Measurements from ENCODE around the gene MGAT3. TPM values are rescaled to one million over a fixed set of nuclear protein-coding genes. Genes with fewer than 3 reads are reported as not detected.

MGAT3 gene, protein sequence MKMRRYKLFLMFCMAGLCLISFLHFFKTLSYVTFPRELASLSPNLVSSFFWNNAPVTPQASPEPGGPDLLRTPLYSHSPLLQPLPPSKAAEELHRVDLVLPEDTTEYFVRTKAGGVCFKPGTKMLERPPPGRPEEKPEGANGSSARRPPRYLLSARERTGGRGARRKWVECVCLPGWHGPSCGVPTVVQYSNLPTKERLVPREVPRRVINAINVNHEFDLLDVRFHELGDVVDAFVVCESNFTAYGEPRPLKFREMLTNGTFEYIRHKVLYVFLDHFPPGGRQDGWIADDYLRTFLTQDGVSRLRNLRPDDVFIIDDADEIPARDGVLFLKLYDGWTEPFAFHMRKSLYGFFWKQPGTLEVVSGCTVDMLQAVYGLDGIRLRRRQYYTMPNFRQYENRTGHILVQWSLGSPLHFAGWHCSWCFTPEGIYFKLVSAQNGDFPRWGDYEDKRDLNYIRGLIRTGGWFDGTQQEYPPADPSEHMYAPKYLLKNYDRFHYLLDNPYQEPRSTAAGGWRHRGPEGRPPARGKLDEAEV
- 0.30 to 0.42 TPM (median 0.35 TPM) in 5 replicates for total RNA-seq (2022; extraction: Qiagen RNA extraction; ENCODE audit: low read depth)

DNA sequence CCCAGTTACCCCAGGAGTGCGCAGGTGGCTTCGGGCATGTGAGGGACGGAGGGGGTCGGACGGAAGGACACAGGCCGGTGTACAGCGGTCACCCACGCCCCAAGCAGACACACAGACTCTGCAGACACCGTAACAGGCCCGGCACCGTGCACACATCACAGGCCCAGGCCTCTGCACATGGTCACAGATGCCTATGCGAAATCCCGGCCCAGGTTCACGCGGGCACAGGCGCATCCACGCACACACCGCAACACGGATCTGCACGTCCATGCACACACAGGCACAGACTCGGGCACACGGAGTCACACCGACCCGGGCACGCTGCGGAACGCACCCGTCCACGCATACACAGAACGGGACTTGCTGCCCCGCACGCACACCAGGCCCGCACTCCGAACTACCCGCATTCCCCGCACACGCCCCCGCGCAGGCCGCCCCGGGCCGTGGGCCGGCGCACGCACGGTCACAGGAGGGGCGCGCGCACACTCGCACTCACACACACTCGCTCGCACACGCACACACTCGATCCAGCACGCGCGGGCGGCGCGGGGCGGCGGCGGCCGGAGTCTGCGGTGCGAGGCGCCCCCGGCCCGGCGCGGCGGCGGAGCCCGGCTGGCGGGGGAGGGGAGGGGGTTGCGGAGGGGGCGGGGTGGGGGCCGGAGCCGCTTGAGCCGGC lies at the start of gene MGAT3:
Gene MGAT3, plus strand, starts transcription at position 491 of the 676 bp plus-strand sequence. CDS start 30,336 bp downstream, outside the sequence.

DNA sequence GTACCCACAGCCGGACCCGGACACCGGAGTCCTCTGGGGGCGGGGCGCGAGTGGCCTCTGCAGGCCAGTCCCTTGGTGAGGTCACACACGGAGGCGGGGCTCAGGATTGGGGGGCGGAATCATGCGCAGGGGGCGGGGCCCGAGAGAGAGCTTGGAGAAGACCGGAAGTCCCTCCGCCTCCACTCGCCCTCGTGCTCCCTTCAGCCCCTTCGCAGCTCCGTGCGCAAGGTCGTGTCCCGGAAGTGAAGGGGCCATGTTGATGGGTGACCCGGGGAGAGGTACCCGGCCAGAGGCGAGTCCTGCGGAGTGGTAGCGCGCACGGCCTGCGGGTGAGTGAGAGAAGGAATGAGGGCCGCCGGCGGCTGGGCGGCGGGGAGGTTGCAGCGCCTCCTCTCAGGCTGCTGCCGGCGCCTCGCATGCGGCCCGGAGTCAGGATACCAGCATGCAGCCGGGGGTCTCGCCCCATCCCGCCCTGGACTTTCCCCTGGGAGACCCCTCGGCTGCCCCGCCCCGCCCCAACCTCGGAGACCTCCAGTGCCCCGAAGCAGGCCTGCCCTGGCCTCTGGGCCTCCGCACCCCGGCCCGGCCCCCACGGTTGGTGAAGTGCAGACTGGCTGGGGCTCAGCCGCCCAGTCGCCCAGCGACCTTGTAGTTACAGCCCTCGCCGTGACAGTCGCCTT lies 45.4 kb downstream of the MGAT3 start, which contains the start of gene MIEF1:
Gene MIEF1, plus strand, starts transcription at position 182 of the 680 bp plus-strand sequence. CDS start 9,005 bp downstream, outside the sequence.

DNA sequence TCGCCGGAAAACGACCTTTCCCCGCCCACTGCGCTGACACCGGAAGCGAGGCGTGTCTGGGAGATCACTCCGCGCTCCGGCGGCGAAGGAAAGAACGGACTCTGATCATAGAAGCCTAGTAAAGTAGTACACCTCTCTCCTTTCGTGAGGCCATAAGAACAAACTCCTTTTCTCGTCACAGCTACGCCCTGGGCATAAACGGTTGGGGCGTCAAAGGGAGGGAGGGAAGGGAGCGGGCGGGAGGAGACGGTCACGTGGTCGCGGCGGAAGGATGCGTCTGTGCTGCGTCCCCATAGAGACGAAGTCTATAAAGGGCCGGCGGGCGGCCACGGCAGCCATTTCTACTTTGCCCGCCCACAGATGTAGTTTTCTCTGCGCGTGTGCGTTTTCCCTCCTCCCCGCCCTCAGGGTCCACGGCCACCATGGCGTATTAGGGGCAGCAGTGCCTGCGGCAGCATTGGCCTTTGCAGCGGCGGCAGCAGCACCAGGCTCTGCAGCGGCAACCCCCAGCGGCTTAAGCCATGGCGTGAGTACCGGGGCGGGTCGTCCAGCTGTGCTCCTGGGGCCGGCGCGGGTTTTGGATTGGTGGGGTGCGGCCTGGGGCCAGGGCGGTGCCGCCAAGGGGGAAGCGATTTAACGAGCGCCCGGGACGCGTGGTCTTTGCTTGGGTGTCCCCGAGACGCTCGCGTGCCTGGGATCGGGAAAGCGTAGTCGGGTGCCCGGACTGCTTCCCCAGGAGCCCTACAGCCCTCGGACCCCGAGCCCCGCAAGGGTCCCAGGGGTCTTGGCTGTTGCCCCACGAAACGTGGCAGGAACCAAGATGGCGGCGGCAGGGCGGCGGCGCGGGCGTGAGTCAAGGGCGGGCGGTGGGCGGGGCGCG lies 63.7 kb downstream of the MGAT3 start, which contains the start of gene ATF4:
Gene ATF4, plus strand, starts transcription at position 337 of the 880 bp plus-strand sequence. CDS start 884 bp downstream, outside the sequence.

DNA sequence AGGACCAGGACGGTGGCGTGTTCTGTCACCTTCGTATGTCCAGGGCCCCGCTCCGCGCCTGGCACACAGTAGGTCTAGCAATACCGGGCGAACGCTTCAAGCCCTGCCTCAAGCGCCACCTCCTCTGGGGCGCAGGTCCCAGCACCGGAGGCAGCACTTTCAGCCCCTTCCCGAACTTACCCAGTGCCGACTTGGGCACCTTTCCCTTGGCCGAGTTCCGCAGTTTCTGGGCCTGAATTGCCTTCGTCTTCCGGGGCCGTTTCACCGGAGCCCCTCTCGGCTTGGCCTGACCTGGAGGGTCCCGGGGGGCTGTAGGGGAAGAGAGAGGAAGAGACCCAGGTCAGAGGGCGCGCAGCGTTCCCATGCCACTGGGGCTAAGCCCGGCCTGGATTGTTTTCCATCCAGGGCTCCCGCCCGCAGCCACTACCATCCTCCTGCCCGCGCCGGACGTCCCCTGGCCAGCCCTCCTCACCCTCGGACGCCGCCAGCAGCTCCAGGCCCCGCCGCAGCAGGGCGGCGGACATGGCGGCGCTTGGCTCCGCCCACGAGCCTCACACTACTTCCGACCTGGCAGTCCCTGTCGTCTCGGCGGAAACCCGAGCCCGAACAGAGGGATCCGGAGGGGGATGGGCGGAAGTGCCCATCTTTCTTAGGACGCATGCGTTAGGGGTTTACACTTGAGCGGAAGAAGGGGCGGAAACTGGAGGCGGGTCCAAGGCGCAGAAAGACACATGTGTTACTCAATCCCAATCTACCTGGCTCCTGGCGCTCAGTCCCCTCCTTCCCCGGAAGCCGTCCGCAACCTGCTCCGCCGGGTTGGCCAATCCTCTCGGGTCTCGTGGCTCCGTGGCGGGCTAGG lies 75.6 kb downstream of the MGAT3 start, which contains the start of gene RPS19BP1:
Gene RPS19BP1, minus strand, starts transcription at position 534 of the 859 bp plus-strand sequence. Its CDS starts 10 bp downstream, at position 524.

Other genes with a start within 250 kb of the MGAT3 start
- 3.2 to 4.4 TPM (median 3.5 TPM) in 5 replicates for gene PDGFB, start 212.0 kb upstream of the MGAT3 start, total RNA-seq (2022; extraction: Qiagen RNA extraction; ENCODE audit: low read depth)
- gene RPL3, start 137.4 kb upstream of the MGAT3 start, total RNA-seq (2022; extraction: Qiagen RNA extraction; ENCODE audit: low read depth) = 1,713 to 2,502 TPM (median 1,803 TPM) in 5 replicates
- gene SYNGR1, start 107.0 kb upstream of the MGAT3 start, total RNA-seq (2022; extraction: Qiagen RNA extraction; ENCODE audit: low read depth) = 9.3 to 14.0 TPM (median 11.6 TPM) in 5 replicates
- gene TAB1, start 57.2 kb upstream of the MGAT3 start, total RNA-seq (2022; extraction: Qiagen RNA extraction; ENCODE audit: low read depth) = 9.3 to 12.5 TPM (median 10.4 TPM) in 5 replicates
- 24.1 to 27.3 TPM (median 24.6 TPM) in 5 replicates for gene MIEF1, start 45.3 kb downstream of the MGAT3 start, total RNA-seq (2022; extraction: Qiagen RNA extraction; ENCODE audit: low read depth)
- gene ATF4, start 63.5 kb downstream of the MGAT3 start, total RNA-seq (2022; extraction: Qiagen RNA extraction; ENCODE audit: low read depth) = 317 to 416 TPM (median 368 TPM) in 5 replicates
- gene RPS19BP1, start 75.7 kb downstream of the MGAT3 start, total RNA-seq (2022; extraction: Qiagen RNA extraction; ENCODE audit: low read depth) = 82.7 to 118 TPM (median 103 TPM) in 5 replicates
- gene CACNA1I, start 113.7 kb downstream of the MGAT3 start, total RNA-seq (2022; extraction: Qiagen RNA extraction; ENCODE audit: low read depth) = 0.02 to 0.05 TPM (median 0.03 TPM) in 5 replicates

All from A549 treated with CpdA at 1 μM for 4 hours (cell line).